OCI-LY7 (cell line): ENCODE data around the gene FUT7. TPM values are rescaled to one million over a fixed set of nuclear protein-coding genes. Genes with fewer than 3 reads are reported as not detected.

Source experiments
- BruUV-seq: library from RNA; stranded (reverse); fragments of 400-500 nt; replicated peaks from 2 replicates; lab custom pipeline; 2021; lab: Mats Ljungman, UMichigan
- CTCF ChIA-PET: fragments of 300-600 bp; sonication (Branson Sonifier 250); formaldehyde crosslinking; loops from one replicate; lab custom pipeline; 2022; ENCODE audit warnings: antibody characterized with exemption; ENCODE audit not compliant: unreplicated experiment; lab: Charles Lee
- POLR2A ChIA-PET: fragments of 300-600 bp; sonication (Branson Sonifier 250); formaldehyde crosslinking; loops from one replicate; lab custom pipeline; 2022; ENCODE audit warnings: antibody characterized with exemption; lab: Charles Lee
- DNase-seq: peaks from one replicate; pipeline ENCODE4 v3.0.0-alpha.2; 2015; ENCODE audit warnings: low spot score
- H2AFZ ChIP-seq: fragments of 200-600 bp; sonication (generic), shearing (Covaris generic); 2 replicates; pipeline ENCODE4 v1.6.1; 2014; ENCODE audit warnings: mild to moderate bottlenecking, antibody characterized with exemption, low read length, moderate library complexity
- H3K27ac ChIP-seq: fragments of 200-600 bp; sonication (generic); 2 replicates; pipeline ENCODE4 v1.5.1; 2014; ENCODE audit warnings: mixed run types, low read depth, mild to moderate bottlenecking, moderate library complexity, low read length, inconsistent platforms; ENCODE audit not compliant: poor library complexity, severe bottlenecking
- H3K36me3 ChIP-seq: fragments of 200-600 bp; sonication (generic); 2 replicates; pipeline ENCODE4 v1.6.1; 2014; ENCODE audit warnings: mild to moderate bottlenecking, antibody characterized with exemption, low read length, moderate library complexity, mixed read lengths; ENCODE audit not compliant: insufficient read depth
- H3K4me1 ChIP-seq: fragments of 200-600 bp; sonication (generic); 2 replicates; pipeline ENCODE4 v1.5.1; 2014; ENCODE audit warnings: mild to moderate bottlenecking, low read length; ENCODE audit not compliant: insufficient read depth, poor library complexity, severe bottlenecking
- H3K4me2 ChIP-seq: fragments of 200-600 bp; sonication (generic); 2 replicates; pipeline ENCODE4 v1.6.1; 2014; ENCODE audit warnings: mild to moderate bottlenecking, low read length
- H3K4me3 ChIP-seq: fragments of 200-600 bp; sonication (generic); 2 replicates; pipeline ENCODE4 v1.5.1; 2014; ENCODE audit warnings: mild to moderate bottlenecking, low read depth, low read length; ENCODE audit not compliant: poor library complexity, severe bottlenecking
- H3K79me2 ChIP-seq: fragments of 200-600 bp; sonication (generic); 2 replicates; pipeline ENCODE4 v1.6.1; 2016; ENCODE audit warnings: low read depth, mild to moderate bottlenecking, low read length, moderate library complexity, mixed read lengths; ENCODE audit not compliant: insufficient read depth
- H3K9me2 ChIP-seq: fragments of 200-600 bp; sonication (generic); 2 replicates; pipeline ENCODE4 v1.6.1; 2016; ENCODE audit warnings: mild to moderate bottlenecking, low read length, mixed read lengths; ENCODE audit not compliant: insufficient read depth
- H3K9me3 ChIP-seq: fragments of 200-600 bp; sonication (generic); 2 replicates; pipeline ENCODE4 v1.6.1; 2014; ENCODE audit warnings: mild to moderate bottlenecking, mixed run types, low read length, mixed read lengths
- H4K20me1 ChIP-seq: fragments of 200-600 bp; sonication (generic); 2 replicates; pipeline ENCODE4 v1.6.1; 2014; ENCODE audit warnings: mild to moderate bottlenecking, antibody characterized with exemption, low read length, moderate library complexity, mixed read lengths; ENCODE audit not compliant: insufficient read depth
- CTCF ChIP-seq: fragments of 200-600 bp; sonication (generic); conservative IDR thresholded peaks from 2 replicates; pipeline ENCODE4 v1.5.1; 2014; ENCODE audit warnings: mild to moderate bottlenecking, antibody characterized with exemption, low read length, moderate library complexity, mixed read lengths
- EZH2phosphoT487 ChIP-seq: fragments of 200-600 bp; sonication (generic); IDR thresholded peaks from 2 replicates; pipeline ENCODE4 v1.6.1; 2018; ENCODE audit warnings: low read depth, borderline replicate concordance, mild to moderate bottlenecking, mixed run types, antibody characterized with exemption, low read length, moderate library complexity, mixed read lengths
- intact Hi-C: fragments of 100-400 bp; cut with micrococcal nuclease; formaldehyde crosslinking; loops from one replicate; pipeline ENCODE4 v1.10.0; 2022; ENCODE audit not compliant: unreplicated experiment
- total RNA-seq, 2 experiments: library from RNA; depleted of rRNA in 1 of 2; stranded (reverse); fragments of >200 nt in 1 of 2; shearing (Covaris generic) in 1 of 2; gene quantifications; 2 replicates each; pipeline ENCODE4 v1.2.3, GENCODE V29; 2014 to 2022

The FUT7 gene
- total RNA-seq, 2 experiments from 2014 or later: 0.21 TPM; not detected in 1

DNA sequence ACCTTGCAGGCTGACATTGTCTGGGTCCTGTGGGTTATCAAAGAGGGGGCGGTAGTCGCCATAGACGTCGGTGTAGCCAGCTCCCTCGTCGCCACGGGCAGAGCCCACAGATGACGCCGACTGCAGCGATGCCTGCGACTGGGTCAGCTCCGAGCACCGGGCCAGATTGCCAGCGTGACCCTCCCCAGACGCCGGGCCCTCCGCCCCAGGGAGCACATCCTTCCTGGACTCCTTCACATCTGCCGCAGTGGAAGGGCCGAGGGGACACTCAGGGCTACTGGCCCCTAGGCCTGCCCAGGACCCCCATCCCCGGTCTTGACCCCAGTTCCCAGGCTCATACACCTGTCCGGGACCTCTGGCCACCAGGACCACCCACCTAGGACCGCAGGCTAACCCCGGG, 17.7 kb downstream of the FUT7 start:
- intact Hi-C loops: no loop called here
- no peak for DNase-seq
- H3K4me3 ChIP-seq: no peak overlapping the region
- CTCF ChIA-PET: no interaction called here
- H3K27ac ChIP-seq: no peak overlapping the region
- H3K79me2 ChIP-seq: no peaks in the 10 kb centered on the region
- no peak for TF ChIP-seq EZH2phosphoT487
- no peak for TF ChIP-seq CTCF
- no peaks in the 10 kb centered on the region for H4K20me1 ChIP-seq
- no peaks in the 10 kb centered on the region for H3K36me3 ChIP-seq
- no peaks in the 10 kb centered on the region for H3K9me3 ChIP-seq
- H3K4me2 ChIP-seq: no peak overlapping the region
- POLR2A ChIA-PET: no interaction called here
- H3K9me2 ChIP-seq: no peaks in the 10 kb centered on the region
- H2AFZ ChIP-seq: no peak overlapping the region
- no TSS peak for BruUV-seq
- peaks cover 1% of the 10 kb centered on the region for H3K4me1 ChIP-seq

- intact Hi-C loops: no loop called here
- CTCF ChIA-PET: no interaction called here
- H3K4me3 ChIP-seq: no peak overlapping the region
- DNase-seq: no peak
- H2AFZ ChIP-seq: no peak overlapping the region
- no peaks in the 10 kb centered on the region for H3K9me2 ChIP-seq
- no peaks in the 10 kb centered on the region for H4K20me1 ChIP-seq
- TF ChIP-seq EZH2phosphoT487 (no peak), CTCF (no peak)
- H3K27ac ChIP-seq: no peak overlapping the region
- H3K36me3 ChIP-seq: no peaks in the 10 kb centered on the region
- POLR2A ChIA-PET: no interaction called here
- no peak overlapping the region for H3K4me2 ChIP-seq
- H3K79me2 ChIP-seq: no peaks in the 10 kb centered on the region
- no peaks in the 10 kb centered on the region for H3K9me3 ChIP-seq
- BruUV-seq: no TSS peak
- H3K4me1 ChIP-seq: peaks cover 4% of the 10 kb centered on the region
Observed at GRCh38 chr9:137013571-137013940, 18.3 kb downstream of the FUT7 start.

DNA sequence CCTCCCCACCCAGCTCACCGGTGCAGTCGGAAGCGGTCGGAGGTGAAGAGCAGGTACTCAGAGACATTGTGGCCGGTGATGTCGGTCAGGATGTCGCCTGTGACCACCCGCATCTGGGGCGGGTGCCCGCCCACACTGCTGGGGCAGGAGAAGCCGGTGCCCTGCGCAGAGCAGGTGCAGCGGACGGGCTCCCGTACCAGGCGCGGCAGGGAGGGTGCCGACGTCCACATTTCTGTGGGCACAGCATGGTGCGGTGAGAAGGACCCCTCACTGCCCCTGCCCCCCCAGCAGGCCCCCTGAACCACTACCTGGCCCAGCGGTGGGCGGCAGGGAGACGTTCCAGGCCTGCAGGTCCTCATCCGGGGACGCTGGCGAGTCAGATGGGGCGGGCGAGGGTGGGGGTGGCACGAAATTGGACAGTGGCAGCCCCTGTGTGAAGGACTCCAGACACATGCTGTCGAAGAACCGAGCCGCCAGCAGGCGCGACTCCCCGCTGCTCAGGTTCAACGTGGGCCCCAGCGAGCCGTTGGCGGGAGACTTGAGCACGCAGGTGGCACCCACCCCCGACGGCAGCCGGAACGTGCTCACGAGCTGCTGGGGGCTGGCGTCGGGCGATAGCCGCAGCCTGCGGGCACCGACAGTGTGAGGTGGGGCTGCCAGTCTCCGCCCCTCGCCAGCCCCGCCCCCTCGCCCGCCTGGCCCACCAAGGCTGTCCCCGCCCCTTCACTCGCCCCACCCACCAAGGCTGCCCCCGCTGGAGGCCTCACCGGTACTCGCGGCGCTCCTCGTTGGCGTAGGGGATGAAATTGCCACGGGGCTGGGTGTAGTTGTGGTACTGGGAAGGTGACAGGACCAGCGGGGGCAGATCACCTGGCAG, 19.0 kb downstream of the FUT7 start:
- ChIA-PET POLR2A (no interaction called here), CTCF (interaction anchor here (0.6 kb wide), 1 partner anchor 24 kb away, joined by 3 read pairs; no protein-coding TSS in a partner anchor)
- peaks cover 4% of the 10 kb centered on the region for H3K4me1 ChIP-seq
- TF ChIP-seq EZH2phosphoT487 (no peak), CTCF (no peak)
- H3K9me3 ChIP-seq: no peaks in the 10 kb centered on the region
- H2AFZ ChIP-seq: no peak overlapping the region
- H4K20me1 ChIP-seq: no peaks in the 10 kb centered on the region
- no peaks in the 10 kb centered on the region for H3K36me3 ChIP-seq
- H3K27ac ChIP-seq: no peak overlapping the region
- H3K4me3 ChIP-seq: no peak overlapping the region
- H3K9me2 ChIP-seq: no peaks in the 10 kb centered on the region
- H3K79me2 ChIP-seq: no peaks in the 10 kb centered on the region
- DNase-seq: no peak
- H3K4me2 ChIP-seq: no peak overlapping the region
- intact Hi-C loops: no loop called here
- no TSS peak for BruUV-seq
